OCI-LY1 (cell line): Measurements from ENCODE around the gene BMP6.

Experiments used
- EZH2 ChIP-seq: fragments of 200-600 bp; sonication (generic), shearing (Covaris generic); IDR thresholded peaks from 2 replicates; pipeline ENCODE4 v1.8.0; 2017; ENCODE audit warnings: borderline replicate concordance, mixed run types, mild to moderate bottlenecking, antibody characterized with exemption, low read length, moderate library complexity, mixed read lengths
- TF ChIP-seq, protein P1 (sequence below): fragments of 200-600 bp; sonication (generic), shearing (Covaris generic); IDR thresholded peaks from 2 replicates; pipeline ENCODE4 v1.5.1; 2017; ENCODE audit warnings: mild to moderate bottlenecking, antibody characterized with exemption, low read length, moderate library complexity, mixed read lengths

DNA sequence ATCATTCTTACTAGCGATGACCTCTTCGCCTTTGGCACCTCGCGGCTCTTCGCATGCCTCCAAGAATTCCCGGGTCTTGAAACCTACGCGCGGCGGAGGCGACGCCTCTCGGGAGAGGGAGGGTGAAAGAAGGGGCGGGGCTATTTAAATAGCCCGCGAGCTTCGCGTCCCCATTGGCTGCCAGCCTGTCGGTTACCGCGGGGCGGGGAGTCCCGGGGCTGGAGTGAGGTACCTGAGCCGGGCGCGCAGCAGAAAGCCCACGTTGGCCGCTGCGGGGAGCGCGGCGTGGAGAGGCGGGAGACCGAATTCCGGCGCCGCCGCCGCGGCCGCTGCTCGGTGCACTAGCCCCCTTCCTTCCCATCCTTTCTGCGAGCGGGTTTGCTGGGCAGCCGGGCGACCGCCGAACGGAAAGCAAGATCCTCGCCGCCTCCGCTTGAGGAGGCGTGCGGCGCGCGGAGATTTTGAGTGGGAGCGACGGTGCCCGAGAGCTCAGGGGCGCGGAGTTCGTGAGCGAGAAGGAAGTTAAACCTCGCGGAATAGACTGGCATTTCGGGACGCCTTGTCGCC, at the start of gene BMP6:
- TF ChIP-seq, protein P1, sequence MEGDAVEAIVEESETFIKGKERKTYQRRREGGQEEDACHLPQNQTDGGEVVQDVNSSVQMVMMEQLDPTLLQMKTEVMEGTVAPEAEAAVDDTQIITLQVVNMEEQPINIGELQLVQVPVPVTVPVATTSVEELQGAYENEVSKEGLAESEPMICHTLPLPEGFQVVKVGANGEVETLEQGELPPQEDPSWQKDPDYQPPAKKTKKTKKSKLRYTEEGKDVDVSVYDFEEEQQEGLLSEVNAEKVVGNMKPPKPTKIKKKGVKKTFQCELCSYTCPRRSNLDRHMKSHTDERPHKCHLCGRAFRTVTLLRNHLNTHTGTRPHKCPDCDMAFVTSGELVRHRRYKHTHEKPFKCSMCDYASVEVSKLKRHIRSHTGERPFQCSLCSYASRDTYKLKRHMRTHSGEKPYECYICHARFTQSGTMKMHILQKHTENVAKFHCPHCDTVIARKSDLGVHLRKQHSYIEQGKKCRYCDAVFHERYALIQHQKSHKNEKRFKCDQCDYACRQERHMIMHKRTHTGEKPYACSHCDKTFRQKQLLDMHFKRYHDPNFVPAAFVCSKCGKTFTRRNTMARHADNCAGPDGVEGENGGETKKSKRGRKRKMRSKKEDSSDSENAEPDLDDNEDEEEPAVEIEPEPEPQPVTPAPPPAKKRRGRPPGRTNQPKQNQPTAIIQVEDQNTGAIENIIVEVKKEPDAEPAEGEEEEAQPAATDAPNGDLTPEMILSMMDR = no peak
- TF ChIP-seq EZH2 = no peak
